Activated CD8-positive, alpha-beta T cell treated with anti-CD3 and anti-CD28 coated beads for 36 hours (primary cell): ENCODE data around the gene NEDD4L. TPM values are rescaled to one million over a fixed set of nuclear protein-coding genes. Genes with fewer than 3 reads are reported as not detected.

Experiments
- ATAC-seq: fragments of 200-7000 bp; cut with Tn5 transposase; one replicate; pipeline ENCODE4 v1.10.0; 2021; ENCODE audit warnings: mild to moderate bottlenecking, moderate library complexity
- CTCF ChIA-PET: fragments of 350-600 bp; sonication (Branson Sonifier 250); formaldehyde crosslinking; loops from one replicate; lab custom pipeline; 2021; ENCODE audit warnings: antibody characterized with exemption; lab: Charles Lee
- POLR2A ChIA-PET: fragments of 350-600 bp; sonication (Branson Sonifier 250); formaldehyde crosslinking; loops from one replicate; lab custom pipeline; 2021; ENCODE audit warnings: antibody characterized with exemption; lab: Charles Lee
- DNase-seq: peaks from one replicate; pipeline ENCODE4 v3.0.0-alpha.2; 2020
- H3K27ac Mint-ChIP-seq: one replicate; pipeline ENCODE4 v1.8.0; 2021; ENCODE audit warnings: mild to moderate bottlenecking, mixed read lengths
- H3K27me3 Mint-ChIP-seq: one replicate; pipeline ENCODE4 v1.8.0; 2021; ENCODE audit warnings: mixed read lengths
- H3K36me3 Mint-ChIP-seq: one replicate; pipeline ENCODE4 v1.8.0; 2021; ENCODE audit warnings: low read depth, mixed read lengths
- H3K4me1 Mint-ChIP-seq: one replicate; pipeline ENCODE4 v1.8.0; 2021; ENCODE audit warnings: low read depth, mixed read lengths
- H3K4me3 Mint-ChIP-seq: one replicate; pipeline ENCODE4 v1.8.0; 2021; ENCODE audit warnings: mild to moderate bottlenecking, moderate library complexity, mixed read lengths
- H3K9me3 Mint-ChIP-seq: one replicate; pipeline ENCODE4 v1.8.0; 2021; ENCODE audit warnings: mixed read lengths
- intact Hi-C: fragments of 100-400 bp; cut with micrococcal nuclease; formaldehyde crosslinking; loops from one replicate; pipeline ENCODE4 v1.10.0; 2022
- total RNA-seq, 2 experiments: library from RNA; stranded (reverse); gene quantifications; one replicate each; pipeline ENCODE4 v1.2.3, GENCODE V29; 2021
- TF ChIP-seq, protein P1 (sequence below): fragments of 200-600 bp; IDR thresholded peaks from one replicate; pipeline ENCODE4 v1.8.0; 2022; ENCODE audit warnings: antibody characterized with exemption, mild to moderate bottlenecking

NEDD4L gene
- total RNA-seq, 2 experiments from 2014 or later: 7.5 to 8.5 TPM

DNA sequence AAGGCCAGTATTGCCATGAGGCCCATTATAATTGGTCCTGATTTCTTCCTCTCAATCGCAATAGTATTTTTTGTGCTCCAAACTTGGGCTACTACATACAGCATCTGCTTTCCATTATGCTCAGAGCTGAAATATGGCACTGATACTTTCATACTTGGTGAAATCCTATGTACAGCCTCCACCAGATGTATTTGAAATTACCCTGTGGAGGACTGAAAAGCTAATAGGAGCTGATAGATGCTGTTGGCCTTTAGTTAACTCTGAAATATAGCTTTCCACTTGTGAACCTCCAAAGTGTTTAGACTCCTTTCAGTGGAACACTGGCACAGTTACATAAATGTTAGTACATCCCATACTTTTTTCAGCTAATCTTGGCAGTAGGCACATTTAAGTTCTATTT lies 205.7 kb downstream of the NEDD4L start:
- no peak overlapping the region for H3K4me3 Mint-ChIP-seq

DNA sequence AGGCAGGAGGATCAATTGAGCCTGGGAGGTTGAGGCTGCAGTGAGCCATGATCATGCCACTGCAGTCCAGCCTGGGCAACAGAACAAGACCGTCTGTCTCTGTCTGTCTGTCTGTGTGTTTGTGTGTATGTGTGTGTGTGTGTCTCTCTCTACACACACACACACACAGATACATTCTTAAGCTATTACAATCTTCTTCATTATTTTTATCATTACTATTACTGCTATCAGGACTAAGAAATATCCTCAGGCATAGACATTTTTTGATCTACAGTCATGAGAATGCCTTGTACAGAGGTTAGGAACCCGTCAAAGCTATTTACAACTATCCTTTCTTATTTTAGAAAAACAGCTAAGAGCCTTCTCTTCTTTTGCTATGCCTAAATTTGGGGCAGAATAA lies 207.4 kb downstream of the NEDD4L start:
- Mint-ChIP-seq H3K27ac (no peak overlapping the region), H3K9me3 (no peaks in the 10 kb centered on the region), H3K36me3 (no peaks in the 10 kb centered on the region), H3K27me3 (no peaks in the 10 kb centered on the region), H3K4me3 (no peak overlapping the region), H3K4me1 (no peaks in the 10 kb centered on the region)
- DNase-seq (no peak), ATAC-seq (no peak)
- TF ChIP-seq, protein P1, sequence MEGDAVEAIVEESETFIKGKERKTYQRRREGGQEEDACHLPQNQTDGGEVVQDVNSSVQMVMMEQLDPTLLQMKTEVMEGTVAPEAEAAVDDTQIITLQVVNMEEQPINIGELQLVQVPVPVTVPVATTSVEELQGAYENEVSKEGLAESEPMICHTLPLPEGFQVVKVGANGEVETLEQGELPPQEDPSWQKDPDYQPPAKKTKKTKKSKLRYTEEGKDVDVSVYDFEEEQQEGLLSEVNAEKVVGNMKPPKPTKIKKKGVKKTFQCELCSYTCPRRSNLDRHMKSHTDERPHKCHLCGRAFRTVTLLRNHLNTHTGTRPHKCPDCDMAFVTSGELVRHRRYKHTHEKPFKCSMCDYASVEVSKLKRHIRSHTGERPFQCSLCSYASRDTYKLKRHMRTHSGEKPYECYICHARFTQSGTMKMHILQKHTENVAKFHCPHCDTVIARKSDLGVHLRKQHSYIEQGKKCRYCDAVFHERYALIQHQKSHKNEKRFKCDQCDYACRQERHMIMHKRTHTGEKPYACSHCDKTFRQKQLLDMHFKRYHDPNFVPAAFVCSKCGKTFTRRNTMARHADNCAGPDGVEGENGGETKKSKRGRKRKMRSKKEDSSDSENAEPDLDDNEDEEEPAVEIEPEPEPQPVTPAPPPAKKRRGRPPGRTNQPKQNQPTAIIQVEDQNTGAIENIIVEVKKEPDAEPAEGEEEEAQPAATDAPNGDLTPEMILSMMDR: no peak
- CTCF ChIA-PET: no interaction called here
- intact Hi-C loops: no loop called here
- POLR2A ChIA-PET: no interaction called here

More for the DNA sequence above, 205.7 kb downstream of the NEDD4L start:
- Mint-ChIP-seq H3K27ac (no peak overlapping the region), H3K27me3 (no peaks in the 10 kb centered on the region), H3K4me1 (no peaks in the 10 kb centered on the region), H3K36me3 (no peaks in the 10 kb centered on the region), H3K9me3 (no peaks in the 10 kb centered on the region)
- ChIA-PET CTCF (interaction anchor here (0.8 to 1.0 kb wide), 2 partner anchors 53 to 68 kb away, joined by 3 to 5 read pairs; no protein-coding TSS in a partner anchor), POLR2A (no interaction called here)
- intact Hi-C loops: no loop called here
- TF ChIP-seq, protein P1: no peak
- ATAC-seq: no peak
- DNase-seq: no peak

DNA sequence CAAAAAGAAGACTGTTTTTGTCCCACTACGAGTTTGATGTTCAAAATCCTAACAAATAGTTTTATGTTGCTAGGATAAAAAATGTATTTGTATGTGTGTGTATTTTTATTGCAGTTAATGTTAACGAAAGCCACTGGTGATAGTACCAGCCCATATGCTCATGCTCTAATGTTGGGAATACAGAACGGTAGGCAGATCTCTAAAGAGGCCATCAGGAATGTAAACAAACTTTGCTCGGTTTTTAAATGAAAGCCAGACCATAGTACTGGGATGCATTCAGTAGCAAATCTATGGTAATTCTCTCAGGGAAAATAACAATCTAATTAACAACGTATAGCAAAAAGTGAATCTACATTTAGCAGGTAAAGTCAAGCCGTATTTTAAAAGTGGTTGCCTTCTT lies 208.1 kb downstream of the NEDD4L start:
- Mint-ChIP-seq H3K4me1 (no peaks in the 10 kb centered on the region), H3K27me3 (no peaks in the 10 kb centered on the region), H3K9me3 (no peaks in the 10 kb centered on the region), H3K4me3 (no peak overlapping the region), H3K27ac (no peak overlapping the region), H3K36me3 (no peaks in the 10 kb centered on the region)
- intact Hi-C loops: no loop called here
- POLR2A ChIA-PET: no interaction called here
- TF ChIP-seq, protein P1: no peak
- DNase-seq (no peak), ATAC-seq (no peak)
- CTCF ChIA-PET: no interaction called here

DNA sequence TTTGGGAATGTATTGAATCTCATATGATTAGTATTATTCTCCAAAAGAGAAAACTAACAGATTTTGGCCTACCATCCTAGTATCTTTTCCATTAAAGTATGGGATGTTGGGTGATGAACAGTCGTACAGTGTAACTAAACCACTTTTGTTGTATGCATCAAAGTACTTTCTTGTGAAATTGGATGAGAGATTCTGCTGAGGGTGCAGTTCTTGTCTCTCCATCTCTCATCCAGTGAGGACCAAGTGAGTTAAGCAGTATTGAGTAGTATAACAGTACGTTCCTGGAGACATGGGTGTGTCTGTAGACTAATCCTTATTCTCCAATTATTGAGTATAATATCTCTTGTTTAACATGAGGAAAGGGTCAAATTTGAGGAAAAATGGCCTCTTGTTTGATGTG lies 209.3 kb downstream of the NEDD4L start:
- ATAC-seq (no peak), DNase-seq (no peak)
- ChIA-PET POLR2A (no interaction called here), CTCF (interaction anchor here (1.2 to 1.6 kb wide), 2 partner anchors 68 to 342 kb away, joined by 3 read pairs; no protein-coding TSS in a partner anchor)
- no peak overlapping the region for H3K27ac Mint-ChIP-seq
- TF ChIP-seq, protein P1: no peak
- H3K27me3 Mint-ChIP-seq: no peaks in the 10 kb centered on the region
- no peaks in the 10 kb centered on the region for H3K9me3 Mint-ChIP-seq
- no peak overlapping the region for H3K4me3 Mint-ChIP-seq
- H3K4me1 Mint-ChIP-seq: no peaks in the 10 kb centered on the region
- no peaks in the 10 kb centered on the region for H3K36me3 Mint-ChIP-seq
- intact Hi-C loops: no loop called here

GRCh38 chr18:58253871-58254270 lies 209.8 kb downstream of the NEDD4L start:
- Mint-ChIP-seq H3K4me3 (no peak overlapping the region), H3K27me3 (no peaks in the 10 kb centered on the region), H3K4me1 (no peaks in the 10 kb centered on the region), H3K9me3 (no peaks in the 10 kb centered on the region), H3K36me3 (no peaks in the 10 kb centered on the region), H3K27ac (no peak overlapping the region)
- CTCF ChIA-PET: interaction anchor here (1.1 to 1.6 kb wide), 3 partner anchors 47 to 343 kb away, joined by 3 read pairs; no protein-coding TSS in a partner anchor
- ATAC-seq: no peak
- TF ChIP-seq, protein P1: no peak
- POLR2A ChIA-PET: interaction anchor here (0.8 kb wide), 1 partner anchor 9 kb away, joined by 3 read pairs; no protein-coding TSS in a partner anchor
- intact Hi-C loops: no loop called here
- DNase-seq: no peak
